ENCODE results near the gene CHN1.

The CHN1 gene

GRCh38 chr2:175004730-175004979 is 526 bp downstream of the CHN1 start:
- TF ChIP-seq CTCF (IDR thresholded peaks at IDR 0.05): no peak

- TF ChIP-seq CTCF (IDR thresholded peaks at IDR 0.05): no peak
Observed at GRCh38 chr2:175003875-175004729, 1.1 kb downstream of the CHN1 start.

GRCh38 chr2:175002547-175003274 is 2.5 kb downstream of the CHN1 start:
- TF ChIP-seq CTCF (IDR thresholded peaks at IDR 0.05): no peak

- no peak for TF ChIP-seq CTCF (IDR thresholded peaks at IDR 0.05)
Observed at GRCh38 chr2:175001566-175001965, 3.6 kb downstream of the CHN1 start.

- TF ChIP-seq CTCF (IDR thresholded peaks at IDR 0.05): no peak
Observed at GRCh38 chr2:174997110-174997509, 8.1 kb downstream of the CHN1 start.

GRCh38 chr2:174996622-174997021 is 8.6 kb downstream of the CHN1 start:
- no peak for TF ChIP-seq CTCF (IDR thresholded peaks at IDR 0.05)

GRCh38 chr2:174994381-174994780 is 10.8 kb downstream of the CHN1 start:
- TF ChIP-seq CTCF (IDR thresholded peaks at IDR 0.05): no peak
